ENCODE measurements around the gene SERTAD1.

DNA sequence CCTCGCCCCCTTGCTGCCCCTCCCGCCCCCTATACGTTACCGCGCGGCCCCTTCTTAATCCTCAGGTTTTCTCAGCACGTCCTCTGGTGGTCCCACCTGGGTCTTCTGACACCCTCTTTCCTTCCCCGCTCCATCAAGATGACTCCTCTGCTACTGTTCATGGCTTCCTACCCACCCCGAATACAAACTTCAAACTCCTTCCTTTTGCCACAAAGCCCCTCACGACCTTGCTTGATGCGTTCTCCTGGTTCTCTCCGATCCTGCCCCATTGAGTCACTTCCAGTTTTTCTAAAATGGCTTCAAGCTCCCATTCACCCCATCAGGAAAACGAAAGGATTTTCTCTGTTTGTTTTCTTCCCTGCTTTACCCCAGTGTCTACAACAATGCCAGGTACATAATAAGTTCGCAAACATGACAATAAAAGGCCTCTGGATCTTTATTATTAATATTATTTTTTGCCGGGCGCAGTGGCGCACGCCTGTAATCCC, 19.1 kb upstream of the SERTAD1 start:
- TF ChIP-seq, protein P1, sequence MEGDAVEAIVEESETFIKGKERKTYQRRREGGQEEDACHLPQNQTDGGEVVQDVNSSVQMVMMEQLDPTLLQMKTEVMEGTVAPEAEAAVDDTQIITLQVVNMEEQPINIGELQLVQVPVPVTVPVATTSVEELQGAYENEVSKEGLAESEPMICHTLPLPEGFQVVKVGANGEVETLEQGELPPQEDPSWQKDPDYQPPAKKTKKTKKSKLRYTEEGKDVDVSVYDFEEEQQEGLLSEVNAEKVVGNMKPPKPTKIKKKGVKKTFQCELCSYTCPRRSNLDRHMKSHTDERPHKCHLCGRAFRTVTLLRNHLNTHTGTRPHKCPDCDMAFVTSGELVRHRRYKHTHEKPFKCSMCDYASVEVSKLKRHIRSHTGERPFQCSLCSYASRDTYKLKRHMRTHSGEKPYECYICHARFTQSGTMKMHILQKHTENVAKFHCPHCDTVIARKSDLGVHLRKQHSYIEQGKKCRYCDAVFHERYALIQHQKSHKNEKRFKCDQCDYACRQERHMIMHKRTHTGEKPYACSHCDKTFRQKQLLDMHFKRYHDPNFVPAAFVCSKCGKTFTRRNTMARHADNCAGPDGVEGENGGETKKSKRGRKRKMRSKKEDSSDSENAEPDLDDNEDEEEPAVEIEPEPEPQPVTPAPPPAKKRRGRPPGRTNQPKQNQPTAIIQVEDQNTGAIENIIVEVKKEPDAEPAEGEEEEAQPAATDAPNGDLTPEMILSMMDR (IDR thresholded peaks at IDR 0.05; ENCODE audit: insufficient read depth, low read length, poor library complexity, severe bottlenecking) = peak; percentile 17
- TF ChIP-seq EZH2phosphoT487 (conservative IDR thresholded peaks at IDR 0.05; ENCODE audit: low read length) = no peak

Measured in SU-DHL-6 (cell line).